Mesendoderm (in vitro differentiated cells): ENCODE data around the gene TYW1B.
"Not testable (repeated sequence)": the region's sequence is repeated elsewhere in the genome, so short reads cannot be mapped to it uniquely, and the experiment has no call there.

Source experiments
- DNase-seq: peaks from one replicate; pipeline ENCODE4 v3.0.0; 2013
- H2AK5ac ChIP-seq: 2 replicates; pipeline ENCODE4 v1.6.1; 2013; ENCODE audit warnings: low read length, inconsistent platforms
- H2BK120ac ChIP-seq: 2 replicates; pipeline ENCODE4 v1.6.1; 2013; ENCODE audit warnings: low read depth, mild to moderate bottlenecking, low read length, moderate library complexity, mixed read lengths
- H2BK15ac ChIP-seq: replicated peaks from 2 replicates; pipeline ENCODE4 v1.6.1; 2013; ENCODE audit warnings: low read depth, mild to moderate bottlenecking, moderate library complexity
- H2BK5ac ChIP-seq: 2 replicates; pipeline ENCODE4 v1.6.1; 2013; ENCODE audit warnings: low read length, inconsistent platforms
- H3K18ac ChIP-seq: 2 replicates; pipeline ENCODE4 v1.6.1; 2013; ENCODE audit warnings: mild to moderate bottlenecking, low read length, mixed read lengths
- H3K23ac ChIP-seq: one replicate; pipeline ENCODE4 v1.6.1; 2013; ENCODE audit warnings: low read length
- H3K27ac ChIP-seq: 2 replicates; pipeline ENCODE4 v1.5.1; 2013; ENCODE audit warnings: low read depth, mild to moderate bottlenecking, inconsistent platforms, low read length, moderate library complexity
- H3K27me3 ChIP-seq: 2 replicates; pipeline ENCODE4 v1.6.1; 2013; ENCODE audit warnings: low read length, control low read depth, mild to moderate bottlenecking, inconsistent platforms; ENCODE audit not compliant: insufficient read depth, poor library complexity
- H3K36me3 ChIP-seq: 2 replicates; pipeline ENCODE4 v1.6.1; 2013; ENCODE audit warnings: low read length, inconsistent platforms; ENCODE audit not compliant: control insufficient read depth, insufficient read depth
- H3K4ac ChIP-seq: one replicate; pipeline ENCODE4 v1.6.1; 2013; ENCODE audit warnings: low read depth, mild to moderate bottlenecking, low read length, moderate library complexity
- H3K4me1 ChIP-seq: 2 replicates; pipeline ENCODE4 v1.6.1; 2013; ENCODE audit warnings: low read depth, low read length, inconsistent platforms; ENCODE audit not compliant: control insufficient read depth
- H3K4me2 ChIP-seq: 2 replicates; pipeline ENCODE4 v1.6.1; 2013; ENCODE audit warnings: low read length
- H3K4me3 ChIP-seq: 2 replicates; pipeline ENCODE4 v1.5.1; 2013; ENCODE audit warnings: mild to moderate bottlenecking, low read length
- H3K56ac ChIP-seq: one replicate; pipeline ENCODE4 v1.6.1; 2013; ENCODE audit warnings: low read length
- H3K79me1 ChIP-seq: 2 replicates; pipeline ENCODE4 v1.6.1; 2013; ENCODE audit warnings: low read length, inconsistent platforms
- H3K79me2 ChIP-seq: 2 replicates; pipeline ENCODE4 v1.6.1; 2013; ENCODE audit warnings: mild to moderate bottlenecking, low read length; ENCODE audit not compliant: control insufficient read depth, insufficient read depth
- H3K9ac ChIP-seq: 2 replicates; pipeline ENCODE4 v1.6.1; 2013; ENCODE audit warnings: low read length, inconsistent platforms
- H4K5ac ChIP-seq: one replicate; pipeline ENCODE4 v1.6.1; 2013; ENCODE audit warnings: low read length
- H4K8ac ChIP-seq: one replicate; pipeline ENCODE4 v1.6.1; 2013; ENCODE audit warnings: low read depth, mild to moderate bottlenecking, control low read depth, low read length, moderate library complexity
- WGBS: extraction: QIAGEN DNeasy Blood & Tissue Kit; methylation state at CpG from one replicate; pipeline ENCODE4 v1.1.7; 2013; ENCODE audit warnings: low lambda C conversion rate, missing lambda C conversion rate; ENCODE audit not compliant: insufficient coverage; ENCODE audit errors: extremely low coverage; 5-methylcytosine and 5-hydroxymethylcytosine counted together

The TYW1B gene

DNA sequence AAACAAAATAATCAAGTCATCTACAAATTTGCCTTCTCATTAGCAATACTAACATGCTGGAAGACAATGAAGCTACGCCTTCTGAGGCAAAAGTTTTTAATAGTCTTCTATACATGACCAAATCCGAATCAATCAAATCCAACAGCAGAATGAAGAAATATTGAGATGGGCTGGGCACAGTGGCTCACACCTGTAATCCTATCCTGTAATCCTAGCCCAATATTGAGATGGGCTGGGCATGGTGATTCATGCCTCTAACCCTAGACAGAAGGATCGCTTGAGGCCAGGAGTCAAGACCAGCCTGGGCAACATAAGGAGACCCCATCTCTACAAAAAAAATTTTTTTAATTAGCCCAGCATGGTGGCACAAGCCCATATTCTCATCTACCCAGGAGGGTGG, 5.5 kb downstream of the TYW1B start:
- not testable (repeated sequence) for H3K23ac ChIP-seq, H3K27ac ChIP-seq, H2BK120ac ChIP-seq, H3K4ac ChIP-seq, H3K4me1 ChIP-seq, H3K56ac ChIP-seq, H3K79me1 ChIP-seq, H4K8ac ChIP-seq, H4K5ac ChIP-seq, DNase-seq, H3K18ac ChIP-seq, H3K4me3 ChIP-seq, H3K9ac ChIP-seq, H3K79me2 ChIP-seq, H2BK5ac ChIP-seq, H3K27me3 ChIP-seq, H2AK5ac ChIP-seq, H2BK15ac ChIP-seq, H3K4me2 ChIP-seq, H3K36me3 ChIP-seq
- no CpG with 5 or more reads among the region's 3 CpGs for WGBS

GRCh38 chr7:72818663-72819361, 9.2 kb downstream of the TYW1B start:
- not testable (repeated sequence) for H3K4me2 ChIP-seq, H4K8ac ChIP-seq, H3K27ac ChIP-seq, H3K27me3 ChIP-seq, H3K79me2 ChIP-seq, H3K79me1 ChIP-seq, H3K56ac ChIP-seq, DNase-seq, H2BK5ac ChIP-seq, H3K9ac ChIP-seq, H3K4ac ChIP-seq, H3K36me3 ChIP-seq, H3K23ac ChIP-seq, H2AK5ac ChIP-seq, H2BK120ac ChIP-seq, H3K18ac ChIP-seq, H3K4me1 ChIP-seq, H3K4me3 ChIP-seq, H2BK15ac ChIP-seq, H4K5ac ChIP-seq
- no CpG with 5 or more reads among the region's 10 CpGs for WGBS

- WGBS = no CpG with 5 or more reads among the region's 1 CpG
- H3K79me1 ChIP-seq, H2AK5ac ChIP-seq, H3K4ac ChIP-seq, H4K8ac ChIP-seq, H4K5ac ChIP-seq, H3K23ac ChIP-seq, H3K9ac ChIP-seq, H3K27ac ChIP-seq, H3K4me2 ChIP-seq, H3K27me3 ChIP-seq, H2BK120ac ChIP-seq, H3K4me1 ChIP-seq, H3K36me3 ChIP-seq, H3K18ac ChIP-seq, H2BK5ac ChIP-seq, H2BK15ac ChIP-seq, H3K4me3 ChIP-seq, H3K56ac ChIP-seq, H3K79me2 ChIP-seq: not testable (repeated sequence)
- peak; percentile 40 for DNase-seq
These were observed 10.3 kb downstream of the TYW1B start for GRCh38 chr7:72817661-72818060.

DNA sequence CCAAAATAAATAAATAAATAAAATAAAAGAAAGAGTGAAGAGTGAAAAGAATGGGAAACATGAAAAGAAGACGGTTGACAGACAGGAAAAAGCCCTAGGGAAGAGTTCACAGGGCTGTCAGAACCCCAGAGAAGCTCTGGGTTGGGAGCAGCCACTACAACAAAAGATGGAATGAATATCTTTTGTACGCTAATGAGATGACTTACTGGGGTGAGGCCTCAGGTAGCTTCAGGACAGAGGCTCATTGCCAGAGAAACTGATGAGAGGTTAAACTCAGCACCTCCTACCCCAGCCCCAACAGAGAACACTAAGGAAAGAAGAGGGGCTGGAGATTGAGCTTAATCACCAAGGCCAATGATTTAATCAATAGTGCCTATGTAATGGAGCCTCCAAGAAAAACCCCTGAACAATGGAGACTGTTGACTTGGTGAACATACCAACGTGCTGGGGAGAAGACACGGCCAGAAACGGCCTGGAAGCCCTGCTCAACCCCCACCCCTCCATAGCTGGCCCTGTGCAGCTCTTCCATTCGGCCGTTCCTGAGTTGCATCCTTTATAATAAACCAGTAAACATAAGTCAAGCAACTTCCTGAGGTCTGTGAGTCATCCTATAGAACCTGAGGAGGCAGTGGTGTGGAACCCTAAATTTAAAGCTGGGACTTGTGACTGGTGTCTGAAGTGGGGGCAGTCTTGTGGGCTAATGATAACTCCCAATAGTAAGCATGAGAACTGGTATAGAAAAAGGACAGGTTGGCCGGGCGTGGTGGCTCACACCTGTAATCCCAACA, 11.4 kb downstream of the TYW1B start:
- not testable (repeated sequence) for H3K4me1 ChIP-seq, H3K27ac ChIP-seq, H3K36me3 ChIP-seq, H2BK15ac ChIP-seq, H4K8ac ChIP-seq, H2BK120ac ChIP-seq, H3K9ac ChIP-seq, H3K23ac ChIP-seq, H3K27me3 ChIP-seq, H3K4me3 ChIP-seq, H3K4ac ChIP-seq, H3K79me2 ChIP-seq, H3K79me1 ChIP-seq, H2BK5ac ChIP-seq, H3K4me2 ChIP-seq, H3K18ac ChIP-seq, H2AK5ac ChIP-seq, H3K56ac ChIP-seq, H4K5ac ChIP-seq
- DNase-seq = peak; percentile 50
- WGBS = no CpG with 5 or more reads among the region's 9 CpGs

GRCh38 chr7:72810437-72810836, 17.6 kb downstream of the TYW1B start:
- WGBS = no CpG with 5 or more reads among the region's 7 CpGs
- DNase-seq, H3K4me2 ChIP-seq: not testable (repeated sequence)

More at GRCh38 chr7:72810437-72810836, 17.6 kb downstream of the TYW1B start:
- H3K79me1 ChIP-seq, H4K5ac ChIP-seq, H2AK5ac ChIP-seq, H3K27ac ChIP-seq, H2BK120ac ChIP-seq, H3K36me3 ChIP-seq, H3K79me2 ChIP-seq, H3K18ac ChIP-seq, H3K4ac ChIP-seq, H3K9ac ChIP-seq, H3K56ac ChIP-seq, H3K4me3 ChIP-seq, H3K4me1 ChIP-seq, H3K23ac ChIP-seq, H2BK15ac ChIP-seq, H4K8ac ChIP-seq, H3K27me3 ChIP-seq, H2BK5ac ChIP-seq: not testable (repeated sequence)
